GM23248 (cell line): ENCODE measurements around the gene PXMP2.

Source experiments
- EZH2 ChIP-seq: fragments of 200-600 bp; sonication (generic); IDR thresholded peaks from 2 replicates; pipeline ENCODE4 v1.6.1; 2018; ENCODE audit warnings: antibody characterized with exemption, mild to moderate bottlenecking; ENCODE audit not compliant: insufficient read depth, poor library complexity, severe bottlenecking
- EZH2phosphoT487 ChIP-seq: fragments of 200-600 bp; sonication (generic); IDR thresholded peaks from 2 replicates; pipeline ENCODE4 v1.6.1; 2018; ENCODE audit warnings: antibody characterized with exemption, moderate library complexity, mild to moderate bottlenecking, low read depth; ENCODE audit not compliant: insufficient read depth

GRCh38 chr12:132746613-132747012 lies 59.2 kb downstream of the PXMP2 start:
- TF ChIP-seq EZH2 = no peak
- no peak for TF ChIP-seq EZH2phosphoT487
